ENCODE measurements around the gene PPM1A.
"Not testable (repeated sequence)": the region's sequence is repeated elsewhere in the genome, so short reads cannot be mapped to it uniquely, and the experiment has no call there.

The PPM1A gene

GRCh38 chr14:60272177-60272576 is 23.2 kb downstream of the PPM1A start:
- no peak for DNase-seq

DNA sequence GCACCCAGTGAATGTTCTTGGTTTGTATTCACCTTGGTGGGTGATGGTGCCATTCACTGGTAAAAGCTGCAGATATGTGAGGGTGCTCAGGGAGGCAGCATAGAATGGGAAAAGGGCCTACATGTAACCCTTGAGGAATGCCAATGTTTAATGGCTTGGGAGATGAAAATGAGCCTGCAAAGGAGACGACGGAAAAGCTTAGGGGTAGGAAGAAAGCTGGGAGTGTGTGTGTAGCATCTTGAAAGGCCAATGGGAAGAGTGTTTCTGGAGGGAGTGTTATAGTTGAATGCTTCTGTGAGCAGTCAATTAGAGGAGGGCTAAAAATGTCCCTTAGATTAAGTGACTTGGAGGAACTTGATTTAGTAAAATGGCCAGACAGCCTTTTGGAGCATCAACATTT is 24.9 kb downstream of the PPM1A start:
- DNase-seq = no peak

GRCh38 chr14:60274448-60274847 is 25.4 kb downstream of the PPM1A start:
- no peak for DNase-seq

DNA sequence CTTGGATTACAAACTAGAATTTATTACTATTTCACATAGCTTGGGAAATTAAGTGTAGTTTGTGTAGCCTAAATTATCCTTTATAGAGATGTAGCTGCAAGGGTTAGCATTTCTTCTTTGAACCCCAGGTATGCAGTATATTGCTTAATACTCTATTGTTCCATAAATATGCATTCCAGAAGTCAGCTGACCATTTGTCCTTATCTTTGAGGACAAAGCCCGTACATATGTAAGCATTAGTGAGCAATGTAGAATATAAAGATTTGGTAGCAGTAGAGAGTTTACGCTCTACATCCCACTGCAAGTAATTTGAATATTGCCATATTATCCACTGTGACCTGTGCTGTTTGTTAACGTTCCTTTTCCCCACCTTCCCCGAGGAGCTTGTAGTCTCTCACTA is 26.9 kb downstream of the PPM1A start:
- DNase-seq = no peak

DNA sequence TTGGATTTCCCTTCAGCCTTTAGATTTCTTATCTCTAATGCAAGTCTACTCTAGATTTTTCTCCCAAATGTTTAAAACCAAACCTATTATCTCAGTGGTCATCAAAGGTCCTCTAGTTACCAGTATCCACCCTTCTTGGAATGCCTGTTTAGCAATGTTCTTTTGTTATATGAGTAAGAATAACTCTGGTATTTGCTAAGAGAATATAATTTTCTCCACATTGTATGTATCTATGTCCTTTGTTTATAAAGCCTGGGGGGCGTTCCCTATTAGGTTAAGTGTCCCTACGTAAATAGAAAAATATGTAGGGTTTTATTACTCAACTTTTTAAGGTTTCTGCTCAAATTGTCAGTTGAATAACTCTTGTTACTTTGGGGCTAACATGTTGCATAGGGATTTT is 27.3 kb downstream of the PPM1A start:
- no peak for DNase-seq

- DNase-seq = no peak
These were observed 28.7 kb downstream of the PPM1A start for GRCh38 chr14:60277605-60278190.

DNA sequence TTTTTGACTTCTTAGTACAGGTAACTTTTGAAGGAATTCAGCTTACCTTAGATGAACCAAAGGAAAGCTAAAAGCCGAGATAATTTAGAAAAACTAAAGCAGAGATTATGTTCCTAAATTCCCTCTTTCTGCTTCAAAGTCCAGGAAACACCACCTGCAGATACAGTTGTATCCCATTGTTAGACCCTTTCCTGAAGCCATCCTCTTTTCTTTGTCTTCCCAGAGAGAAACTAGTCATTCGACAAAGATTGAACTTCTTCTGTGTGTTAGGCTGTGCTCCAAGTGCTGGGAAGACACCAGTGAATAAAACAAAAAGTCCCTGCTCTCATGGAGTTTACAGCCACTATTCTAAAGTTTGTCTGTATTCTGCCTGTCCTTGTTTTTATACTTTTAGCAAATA is 29.3 kb downstream of the PPM1A start:
- no peak for DNase-seq

- DNase-seq = no peak
These were observed 38.4 kb downstream of the PPM1A start for GRCh38 chr14:60287452-60287851.

- no peak for DNase-seq
These were observed 39.3 kb downstream of the PPM1A start for GRCh38 chr14:60288279-60288678.

- DNase-seq = no peak
These were observed 45.5 kb downstream of the PPM1A start for GRCh38 chr14:60294411-60295069.

DNA sequence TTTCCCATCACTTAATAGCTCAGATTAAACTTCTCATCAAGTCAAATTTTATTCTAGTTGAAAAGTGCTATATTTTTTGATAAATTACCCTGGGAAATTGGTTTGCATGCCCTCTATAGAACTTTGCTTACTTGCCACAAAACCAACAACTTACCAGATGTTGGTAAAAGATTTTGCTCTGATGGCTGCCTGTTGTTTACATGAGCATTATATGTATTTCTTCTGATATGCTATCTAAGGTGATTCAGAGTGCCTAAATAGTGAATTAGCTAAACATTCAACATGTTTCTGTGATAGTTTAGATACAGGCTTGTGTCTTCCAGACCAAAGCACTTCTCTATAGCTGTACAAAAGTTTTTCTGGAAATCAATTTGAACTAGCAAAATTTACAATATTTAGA is 51.0 kb downstream of the PPM1A start:
- DNase-seq = no peak

DNA sequence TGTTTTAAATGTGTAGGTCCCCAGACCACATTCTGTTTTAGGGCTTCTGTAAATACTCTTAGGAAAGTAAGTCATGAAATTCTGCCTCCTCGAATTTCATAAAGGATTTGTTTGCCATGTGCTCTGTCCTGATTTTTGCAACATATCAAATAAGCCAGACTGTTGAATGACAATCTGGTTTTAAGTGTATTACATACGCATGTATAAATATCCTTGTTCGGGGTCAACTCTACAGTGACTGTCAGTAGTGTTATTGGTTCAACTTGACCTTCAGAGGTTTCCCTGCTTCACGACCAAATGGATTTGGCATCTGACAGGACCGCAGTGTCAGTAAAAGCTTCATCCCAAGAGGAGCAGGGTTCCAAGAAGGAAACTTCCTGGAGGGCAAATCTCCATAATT is 52.7 kb downstream of the PPM1A start:
- no peak for DNase-seq

- no peak for DNase-seq
These were observed 53.6 kb downstream of the PPM1A start for GRCh38 chr14:60302663-60303062.

DNA sequence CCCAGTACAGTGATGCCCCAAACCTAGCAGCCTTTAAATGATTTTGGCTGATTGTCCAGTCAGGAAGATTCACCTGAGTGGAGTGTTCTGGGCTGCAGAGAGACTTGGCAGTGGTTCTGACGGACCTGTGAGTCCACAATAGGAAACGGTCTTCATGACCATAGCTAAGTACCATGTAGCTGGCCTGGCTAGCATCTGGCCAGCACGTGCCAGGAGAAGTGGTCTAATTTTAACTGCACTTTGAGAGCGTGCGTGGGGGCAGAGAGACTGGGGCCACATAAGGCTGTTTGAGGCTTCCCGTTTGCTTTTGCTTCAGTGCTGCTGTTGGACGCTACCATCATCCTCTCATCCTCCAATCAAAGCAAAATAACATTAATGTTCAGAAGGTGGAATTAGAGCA is 54.7 kb downstream of the PPM1A start:
- DNase-seq = no peak

DNA sequence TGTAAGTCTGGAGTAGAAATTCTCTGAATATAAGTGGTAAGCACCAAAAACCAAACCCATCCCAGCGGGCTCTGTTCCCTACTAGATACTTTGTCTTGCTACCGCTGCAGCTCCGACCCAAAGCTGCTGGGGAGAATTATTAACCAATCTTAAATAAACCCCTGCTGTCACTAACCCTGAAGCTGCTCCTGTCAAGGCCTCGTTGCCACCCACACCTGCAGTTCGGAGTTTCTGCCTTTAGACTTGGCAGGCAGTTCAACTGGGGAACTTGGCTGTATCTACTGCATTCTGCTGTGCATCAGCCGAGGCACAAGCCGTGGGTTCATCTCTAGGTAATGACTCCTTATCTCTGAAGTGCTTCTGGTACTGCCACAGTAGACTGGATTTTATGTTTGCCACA is 55.5 kb downstream of the PPM1A start:
- DNase-seq = no peak

DNA sequence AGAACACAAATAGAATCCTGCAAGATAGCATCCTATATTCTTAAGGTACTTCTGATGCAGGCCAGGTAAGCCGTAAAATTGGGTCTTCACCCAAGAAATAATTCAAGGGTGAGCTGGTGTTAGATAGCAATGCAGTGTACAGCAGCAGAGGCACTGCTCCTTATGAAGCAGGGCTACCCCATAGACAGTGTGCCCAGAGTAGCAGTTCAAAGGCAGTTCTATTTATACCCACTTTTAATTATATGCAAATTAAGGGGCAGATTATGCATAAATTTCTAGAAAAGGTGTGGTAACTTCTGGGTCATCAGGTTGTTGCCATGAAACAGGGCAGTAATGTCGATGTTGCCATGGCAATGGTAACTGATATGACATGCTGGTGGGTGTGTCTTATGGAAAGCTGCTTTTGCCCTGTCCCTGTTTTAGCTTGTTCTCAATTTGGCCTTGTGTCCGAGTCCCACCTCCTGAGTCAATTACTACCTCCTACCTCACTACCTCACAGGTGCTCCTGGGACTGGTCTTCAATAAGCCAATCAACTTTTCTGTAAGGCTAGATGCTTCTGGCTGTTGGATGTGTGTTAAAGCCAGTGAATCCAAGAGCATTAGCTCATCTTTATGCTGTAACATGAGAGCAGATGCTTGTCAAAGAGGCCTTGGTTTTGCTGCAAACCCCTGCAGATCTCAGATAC is 61.0 kb downstream of the PPM1A start:
- DNase-seq = no peak

- DNase-seq = no peak
These were observed 62.4 kb downstream of the PPM1A start for GRCh38 chr14:60311417-60311816.

DNA sequence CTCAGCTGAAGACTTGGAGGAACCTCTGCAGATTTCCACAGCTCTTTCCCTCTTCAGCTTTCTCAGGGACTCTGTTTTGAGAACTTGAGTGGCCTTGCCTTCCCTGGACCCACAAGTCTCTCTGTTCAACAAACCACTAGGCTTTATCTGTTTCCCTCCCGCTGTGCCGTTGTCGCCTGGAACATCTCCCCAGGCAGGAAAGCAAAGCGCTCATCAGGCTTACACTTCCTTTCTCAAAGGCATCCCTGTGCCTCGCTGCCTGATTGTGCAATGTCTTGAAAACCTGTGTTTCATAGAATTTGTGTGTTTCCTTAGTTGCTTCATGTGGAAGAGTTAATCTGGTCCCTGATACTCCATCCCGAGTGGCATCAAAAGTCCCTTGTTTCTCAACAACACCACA is 64.1 kb downstream of the PPM1A start:
- no peak for DNase-seq

- no peak for DNase-seq
These were observed 66.4 kb downstream of the PPM1A start for GRCh38 chr14:60315196-60315990.

GRCh38 chr14:60317609-60318008 is 68.6 kb downstream of the PPM1A start:
- no peak for DNase-seq

DNA sequence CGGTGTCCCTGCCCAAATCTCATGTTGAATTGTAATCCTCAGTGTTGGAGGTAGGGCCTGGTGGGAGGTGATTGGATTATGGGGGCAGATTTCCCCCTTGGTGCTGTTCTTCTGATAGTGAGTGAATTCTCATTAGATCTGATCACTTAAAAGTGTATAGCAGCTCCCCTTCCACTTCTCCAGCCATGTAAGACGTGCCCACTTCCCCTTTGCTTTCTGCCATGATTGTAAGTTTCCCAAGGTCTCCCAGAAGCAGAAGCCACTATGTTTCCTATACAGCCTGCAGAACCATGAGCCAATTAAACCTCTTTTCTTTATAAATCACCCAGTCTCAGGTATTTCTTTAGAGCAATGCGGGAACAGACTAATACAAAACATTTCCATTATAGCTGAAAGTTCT is 71.8 kb downstream of the PPM1A start:
- DNase-seq = not testable (repeated sequence)

GRCh38 chr14:60323199-60323896 is 74.3 kb downstream of the PPM1A start:
- DNase-seq = no peak

GRCh38 chr14:60324837-60325236 is 75.8 kb downstream of the PPM1A start:
- no peak for DNase-seq
